GM20000 (cell line): ENCODE measurements around the gene ANKLE1.

Source experiments
- DNase-seq: peaks from one replicate; pipeline ENCODE4 v3.0.0; 2012; ENCODE audit warnings: low spot score
- CTCF ChIP-seq: IDR thresholded peaks from 2 replicates; pipeline ENCODE4 v1.5.1; 2012; ENCODE audit warnings: mild to moderate bottlenecking, control low read depth; ENCODE audit errors: extremely low read depth, missing control alignments

The ANKLE1 gene

GRCh38 chr19:17323300-17323963 lies 41.7 kb downstream of the ANKLE1 start:
- TF ChIP-seq CTCF, result no peak
- no peak for DNase-seq

- peak; percentile 57 for DNase-seq
Observed at GRCh38 chr19:17323964-17324332, 42.2 kb downstream of the ANKLE1 start.

GRCh38 chr19:17324357-17325114 lies 42.8 kb downstream of the ANKLE1 start:
- no peak for TF ChIP-seq CTCF
- peak; percentile 55 for DNase-seq

More at GRCh38 chr19:17323964-17324332, 42.2 kb downstream of the ANKLE1 start:
- TF ChIP-seq CTCF, result no peak

GRCh38 chr19:17325133-17325532 lies 43.4 kb downstream of the ANKLE1 start:
- no peak for TF ChIP-seq CTCF

GRCh38 chr19:17325881-17326594 lies 44.3 kb downstream of the ANKLE1 start:
- TF ChIP-seq CTCF, result no peak

More at GRCh38 chr19:17325133-17325532, 43.4 kb downstream of the ANKLE1 start:
- no peak for DNase-seq

GRCh38 chr19:17326595-17326966 lies 44.9 kb downstream of the ANKLE1 start:
- TF ChIP-seq CTCF, result no peak
- no peak for DNase-seq

More at GRCh38 chr19:17325881-17326594, 44.3 kb downstream of the ANKLE1 start:
- no peak for DNase-seq

GRCh38 chr19:17327068-17327653 lies 45.5 kb downstream of the ANKLE1 start:
- no peak for TF ChIP-seq CTCF
- DNase-seq, result peak; percentile 37
